Measurements from ENCODE around the gene SAMD10. TPM values are rescaled to one million over a fixed set of nuclear protein-coding genes. Genes with fewer than 3 reads are reported as not detected.

Gene SAMD10
- total RNA-seq, 1 donor from 2014 or later: 3.1 TPM

GRCh38 chr20:63958964-63959698 is 20.3 kb downstream of the SAMD10 start:
- H3K9me3 Mint-ChIP-seq (ENCODE audit: unreplicated experiment): no peaks in the 10 kb centered on the region
- H3K4me3 Mint-ChIP-seq (ENCODE audit: unreplicated experiment): no peak overlapping the region
- TF ChIP-seq CTCF (IDR thresholded peaks at IDR 0.05; ENCODE audit: partially characterized antibody, unreplicated experiment): no peak
- H3K27ac Mint-ChIP-seq (ENCODE audit: unreplicated experiment): peak overlapping the region; percentile 28
- peaks cover 4% of the 10 kb centered on the region for H3K4me1 Mint-ChIP-seq (ENCODE audit: low read depth, unreplicated experiment)
- no peaks in the 10 kb centered on the region for H3K36me3 Mint-ChIP-seq (ENCODE audit: unreplicated experiment)
- no peaks in the 10 kb centered on the region for H3K27me3 Mint-ChIP-seq (ENCODE audit: unreplicated experiment)
- DNase-seq: no peak

DNA sequence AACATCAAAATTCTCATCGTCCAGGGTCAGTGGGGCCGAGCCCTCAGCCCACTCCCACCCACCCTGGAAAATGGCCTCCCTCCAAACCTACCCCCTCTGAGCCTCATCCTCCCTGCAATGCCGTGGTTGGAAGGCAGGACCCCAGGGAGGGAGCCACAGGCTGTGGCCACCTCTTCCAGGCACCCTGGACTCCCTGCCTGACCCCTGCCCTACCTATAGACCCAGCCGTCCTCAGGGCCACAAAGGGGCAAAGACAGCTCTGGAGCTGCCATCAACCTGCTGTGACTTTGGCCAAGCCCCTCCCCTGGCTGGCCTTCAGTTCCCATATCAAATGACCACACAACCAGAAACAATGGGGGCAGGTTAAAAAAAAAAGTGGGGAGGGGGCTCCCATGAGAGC is 21.0 kb downstream of the SAMD10 start:
- peaks cover 1% of the 10 kb centered on the region for H3K27me3 Mint-ChIP-seq (ENCODE audit: unreplicated experiment)
- H3K27ac Mint-ChIP-seq (ENCODE audit: unreplicated experiment): peak overlapping the region; percentile 64
- no peak for DNase-seq
- no peaks in the 10 kb centered on the region for H3K9me3 Mint-ChIP-seq (ENCODE audit: unreplicated experiment)
- no peak overlapping the region for H3K4me3 Mint-ChIP-seq (ENCODE audit: unreplicated experiment)
- no peaks in the 10 kb centered on the region for H3K36me3 Mint-ChIP-seq (ENCODE audit: unreplicated experiment)
- no peak for TF ChIP-seq CTCF (IDR thresholded peaks at IDR 0.05; ENCODE audit: partially characterized antibody, unreplicated experiment)
- peaks cover 7% of the 10 kb centered on the region for H3K4me1 Mint-ChIP-seq (ENCODE audit: low read depth, unreplicated experiment)

DNA sequence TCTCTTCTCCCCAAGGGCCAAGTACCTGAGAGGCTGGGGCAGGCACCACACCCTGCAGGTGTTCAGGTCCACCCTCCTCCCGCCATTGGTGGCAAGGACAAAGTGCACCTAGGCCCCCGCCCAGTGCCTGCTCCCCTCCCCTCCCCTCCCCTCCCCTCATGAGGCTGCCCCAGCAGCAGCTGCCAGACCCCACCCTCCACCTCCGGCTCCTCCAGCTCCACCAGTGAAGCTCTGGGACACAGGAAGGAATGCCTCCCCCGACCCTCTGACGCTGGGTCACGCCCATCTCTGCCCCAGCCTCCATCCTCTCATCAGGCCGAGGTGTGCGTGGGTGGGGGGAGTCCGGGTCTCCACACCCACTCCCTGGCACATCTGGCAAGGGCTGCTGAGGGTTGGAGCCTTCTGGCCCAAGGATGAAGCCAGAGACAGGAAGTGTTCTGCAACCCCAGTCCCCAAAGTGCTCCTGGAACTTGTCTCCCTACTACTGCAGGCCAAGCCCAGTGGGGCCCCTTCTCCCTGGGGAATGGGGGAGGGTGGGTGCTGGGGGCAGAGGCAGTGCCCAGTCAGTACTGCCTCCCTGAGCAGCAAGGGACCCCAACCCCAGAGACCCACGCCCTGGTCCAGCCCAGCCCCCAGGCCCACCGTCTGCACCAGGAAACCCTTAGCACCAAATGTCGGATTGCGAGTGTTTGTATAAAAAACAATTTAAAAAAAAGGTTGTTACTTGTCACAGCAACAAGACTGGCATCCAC is 21.6 kb downstream of the SAMD10 start:
- TF ChIP-seq CTCF (IDR thresholded peaks at IDR 0.05; ENCODE audit: partially characterized antibody, unreplicated experiment): no peak
- Mint-ChIP-seq H3K4me1 (ENCODE audit: low read depth, unreplicated experiment) (peaks cover 7% of the 10 kb centered on the region), H3K27me3 (ENCODE audit: unreplicated experiment) (peaks cover 2% of the 10 kb centered on the region), H3K9me3 (ENCODE audit: unreplicated experiment) (no peaks in the 10 kb centered on the region), H3K27ac (ENCODE audit: unreplicated experiment) (peak overlapping the region; percentile 64), H3K4me3 (ENCODE audit: unreplicated experiment) (peak overlapping the region; percentile 78), H3K36me3 (ENCODE audit: unreplicated experiment) (no peaks in the 10 kb centered on the region)
- DNase-seq: no peak

DNA sequence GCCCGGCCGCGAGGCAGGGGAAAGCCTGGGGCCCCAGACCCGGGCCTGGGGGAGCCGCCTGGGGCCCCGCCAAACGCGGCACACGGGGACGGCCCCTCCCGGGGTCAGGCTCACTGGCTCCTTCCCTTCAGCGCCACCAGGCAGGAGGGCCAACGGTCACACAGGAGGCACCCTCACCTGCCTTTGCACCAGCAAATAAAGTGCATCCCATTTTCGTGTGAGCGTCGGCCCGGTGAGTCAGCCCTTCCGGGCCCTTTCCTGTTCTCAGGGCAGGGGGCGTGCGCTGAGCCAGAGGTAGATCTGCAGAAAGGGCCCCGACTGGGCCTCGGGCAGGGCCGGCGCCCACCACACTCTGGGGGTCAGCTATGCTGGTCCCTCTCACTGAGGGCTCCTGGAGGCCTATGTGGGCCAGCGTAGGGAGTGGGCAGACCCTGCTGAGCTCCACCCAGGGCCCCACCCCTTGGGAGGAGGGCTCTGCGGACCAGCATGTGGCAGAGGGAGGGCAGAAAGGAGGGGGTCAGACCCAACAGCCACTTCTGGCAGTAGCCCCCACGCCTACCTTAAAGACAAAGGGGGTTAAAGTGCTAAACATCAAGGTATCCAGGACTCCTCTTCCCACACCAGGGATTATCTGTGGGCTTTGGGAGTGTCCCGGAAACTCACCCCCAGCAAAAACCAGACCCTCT is 22.3 kb downstream of the SAMD10 start:
- H3K36me3 Mint-ChIP-seq (ENCODE audit: unreplicated experiment): no peaks in the 10 kb centered on the region
- peak overlapping the region; percentile 70 for H3K27ac Mint-ChIP-seq (ENCODE audit: unreplicated experiment)
- no peak for TF ChIP-seq CTCF (IDR thresholded peaks at IDR 0.05; ENCODE audit: partially characterized antibody, unreplicated experiment)
- H3K4me3 Mint-ChIP-seq (ENCODE audit: unreplicated experiment): peak overlapping the region; percentile 81
- peak; percentile 71 for DNase-seq
- H3K27me3 Mint-ChIP-seq (ENCODE audit: unreplicated experiment): peaks cover 2% of the 10 kb centered on the region
- H3K4me1 Mint-ChIP-seq (ENCODE audit: low read depth, unreplicated experiment): peaks cover 7% of the 10 kb centered on the region
- no peaks in the 10 kb centered on the region for H3K9me3 Mint-ChIP-seq (ENCODE audit: unreplicated experiment)
